Gastroesophageal sphincter (tissue), 4 donors: Measurements from ENCODE around the gene ZSCAN9. TPM values are rescaled to one million over a fixed set of nuclear protein-coding genes. Genes with fewer than 3 reads are reported as not detected.

Source experiments
- ATAC-seq: fragments of 150-250 bp; one replicate; pipeline ENCODE4 v1.9.1; 2016; ENCODE audit warnings: mild to moderate bottlenecking, moderate library complexity
- H3K27ac ChIP-seq, 4 donors: fragments of 200-600 bp; sonication (generic) in 3 of 4; 1 replicate in 3 of 4; 2 replicates in 1 of 4; pipeline ENCODE4 v1.5.1; 2016 to 2019
- H3K27me3 ChIP-seq: fragments of 200-600 bp; sonication (generic); one replicate; pipeline ENCODE4 v1.5.1; 2019
- H3K36me3 ChIP-seq, 2 donors: fragments of 200-600 bp; sonication (generic); one replicate each; pipeline ENCODE4 v1.5.1; 2019; ENCODE audit warnings: control low read depth in 1 of 2
- H3K4me1 ChIP-seq, 3 donors: fragments of 200-600 bp; sonication (generic); 1 replicate in 2 of 3; 2 replicates in 1 of 3; pipeline ENCODE4 v1.5.1; 2016 to 2019; ENCODE audit warnings: control low read depth in 2 of 3
- H3K4me3 ChIP-seq, 2 donors: fragments of 200-600 bp; sonication (generic); one replicate each; pipeline ENCODE4 v1.5.1; 2019; ENCODE audit warnings: mild to moderate bottlenecking in 1 of 2, moderate library complexity in 1 of 2
- H3K9me3 ChIP-seq, 3 donors: fragments of 200-600 bp; sonication (generic); one replicate each; pipeline ENCODE4 v1.5.1; 2017 to 2019; ENCODE audit warnings: control low read depth in 2 of 3
- EP300 ChIP-seq: sonication (generic); formaldehyde crosslinking; IDR thresholded peaks from one replicate; pipeline ENCODE4 v1.6.1; 2017; ENCODE audit warnings: antibody characterized with exemption, mild to moderate bottlenecking
- POLR2A ChIP-seq, 2 donors: fragments of 450-650 bp; IDR thresholded peaks; one replicate each; pipeline ENCODE4 v1.6.1; 2017; ENCODE audit warnings: antibody characterized with exemption in 2 of 2, mild to moderate bottlenecking in 2 of 2, moderate library complexity in 1 of 2
- POLR2AphosphoS5 ChIP-seq: sonication (generic); formaldehyde crosslinking; IDR thresholded peaks from one replicate; pipeline ENCODE4 v1.6.1; 2017; ENCODE audit warnings: antibody characterized with exemption
- WGBS, 2 donors: methylation state at CpG; one replicate each; pipeline ENCODE4 v1.1.5; 2018; ENCODE audit warnings: low coverage in 1 of 2; 5-methylcytosine and 5-hydroxymethylcytosine counted together
- total RNA-seq, 4 donors: library from RNA; depleted of rRNA; stranded (reverse); fragments of >200 nt; gene quantifications; one replicate each; pipeline ENCODE4 v1.1.0, GENCODE V29; 2016
- TF ChIP-seq, protein P1 (sequence below), 4 experiments: fragments of 200-600 bp in 2 of 4; fragments of 450-650 bp in 2 of 4; sonication (generic) in 1 of 4; IDR thresholded peaks; one replicate each; pipeline ENCODE4 v1.5.1; 2017 to 2019; ENCODE audit warnings: antibody characterized with exemption in 4 of 4, mild to moderate bottlenecking in 2 of 4, moderate library complexity in 2 of 4

ZSCAN9 gene
- total RNA-seq, 4 donors from 2014 or later, result 11.4 to 17.1 (median 12.9) TPM

DNA sequence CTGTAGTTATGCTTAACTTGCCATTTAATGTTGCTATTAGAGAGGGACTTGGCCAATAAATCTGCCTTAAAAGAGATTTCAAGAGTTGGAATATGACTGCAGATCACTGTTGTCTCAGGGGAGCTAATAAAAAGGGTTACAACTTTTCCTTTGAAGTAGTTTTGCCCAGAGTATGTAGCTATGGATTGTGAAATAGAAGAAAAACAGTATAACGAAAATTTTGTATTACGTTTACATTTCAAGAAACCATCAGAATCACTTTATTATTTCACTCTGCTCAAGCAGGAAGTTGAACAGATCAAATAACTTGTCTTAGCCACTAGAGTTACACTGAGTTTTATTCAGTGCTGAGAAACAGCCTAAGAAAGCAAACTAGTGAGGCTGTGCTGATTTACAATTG lies 38.8 kb downstream of the ZSCAN9 start:
- peaks cover 6 to 32% (median 7%) of the 10 kb centered on the region in 3 donors for H3K4me1 ChIP-seq
- H3K27ac ChIP-seq, result no peak overlapping the region
- H3K9me3 ChIP-seq, result peaks cover 0 to 23% (median 3%) of the 10 kb centered on the region in 3 donors
- H3K36me3 ChIP-seq, result no peaks in the 10 kb centered on the region
- TF ChIP-seq, protein P1, sequence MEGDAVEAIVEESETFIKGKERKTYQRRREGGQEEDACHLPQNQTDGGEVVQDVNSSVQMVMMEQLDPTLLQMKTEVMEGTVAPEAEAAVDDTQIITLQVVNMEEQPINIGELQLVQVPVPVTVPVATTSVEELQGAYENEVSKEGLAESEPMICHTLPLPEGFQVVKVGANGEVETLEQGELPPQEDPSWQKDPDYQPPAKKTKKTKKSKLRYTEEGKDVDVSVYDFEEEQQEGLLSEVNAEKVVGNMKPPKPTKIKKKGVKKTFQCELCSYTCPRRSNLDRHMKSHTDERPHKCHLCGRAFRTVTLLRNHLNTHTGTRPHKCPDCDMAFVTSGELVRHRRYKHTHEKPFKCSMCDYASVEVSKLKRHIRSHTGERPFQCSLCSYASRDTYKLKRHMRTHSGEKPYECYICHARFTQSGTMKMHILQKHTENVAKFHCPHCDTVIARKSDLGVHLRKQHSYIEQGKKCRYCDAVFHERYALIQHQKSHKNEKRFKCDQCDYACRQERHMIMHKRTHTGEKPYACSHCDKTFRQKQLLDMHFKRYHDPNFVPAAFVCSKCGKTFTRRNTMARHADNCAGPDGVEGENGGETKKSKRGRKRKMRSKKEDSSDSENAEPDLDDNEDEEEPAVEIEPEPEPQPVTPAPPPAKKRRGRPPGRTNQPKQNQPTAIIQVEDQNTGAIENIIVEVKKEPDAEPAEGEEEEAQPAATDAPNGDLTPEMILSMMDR (IDR thresholded peaks at IDR 0.05), result no peak
- TF ChIP-seq POLR2A (IDR thresholded peaks at IDR 0.05) (no peak), EP300 (no peak), POLR2AphosphoS5 (no peak)
- ATAC-seq, result no peak
- no peaks in the 10 kb centered on the region for H3K27me3 ChIP-seq
- WGBS, 2 donors, result 38 to 48% methylated on average over 2 of the region's 2 CpGs
- H3K4me3 ChIP-seq, result no peak overlapping the region

- no peak for ATAC-seq
- WGBS, 2 donors, result 57 to 66% methylated on average over 4 of the region's 4 CpGs
- no peaks in the 10 kb centered on the region for H3K36me3 ChIP-seq
- H3K27ac ChIP-seq, result no peak overlapping the region
- peaks cover 6 to 28% (median 7%) of the 10 kb centered on the region in 3 donors for H3K4me1 ChIP-seq
- TF ChIP-seq EP300, result no peak
- TF ChIP-seq, protein P1 (IDR thresholded peaks at IDR 0.05), result no peak
- TF ChIP-seq POLR2A (IDR thresholded peaks at IDR 0.05), result no peak
- no peak for TF ChIP-seq POLR2AphosphoS5
- H3K9me3 ChIP-seq, result peaks cover 0 to 15% (median 3%) of the 10 kb centered on the region in 3 donors
- no peak overlapping the region for H3K4me3 ChIP-seq
- H3K27me3 ChIP-seq, result no peaks in the 10 kb centered on the region
Measured at GRCh38 chr6:28264834-28265401, 39.8 kb downstream of the ZSCAN9 start.

DNA sequence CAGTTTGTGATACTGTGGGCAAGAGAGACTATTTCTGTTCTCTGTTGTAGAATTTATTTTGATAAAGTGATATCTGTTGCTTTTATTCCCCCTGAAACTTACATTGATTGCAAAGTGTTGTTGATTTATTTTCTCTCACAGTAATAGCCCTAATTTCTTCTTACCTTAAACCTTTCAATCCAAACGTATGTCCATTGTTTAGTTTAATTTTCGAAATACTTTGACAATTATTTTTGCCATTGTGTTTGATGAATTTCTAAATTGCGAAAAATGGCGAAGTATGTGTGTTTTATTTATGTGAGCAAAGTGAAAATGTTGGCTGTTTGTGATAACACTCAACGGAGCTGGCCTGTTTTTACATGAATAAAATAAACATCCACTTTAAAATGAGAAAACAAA lies 41.5 kb downstream of the ZSCAN9 start:
- ATAC-seq, result no peak
- H3K4me3 ChIP-seq, result peak overlapping the region; percentile 76 to 96
- TF ChIP-seq POLR2AphosphoS5 (no peak), POLR2A (IDR thresholded peaks at IDR 0.05) (no peak), EP300 (no peak)
- TF ChIP-seq, protein P1 (IDR thresholded peaks at IDR 0.05), result no peak
- H3K27me3 ChIP-seq, result no peaks in the 10 kb centered on the region
- no peaks in the 10 kb centered on the region for H3K9me3 ChIP-seq
- H3K36me3 ChIP-seq, result peaks cover 0 to under 1% of the 10 kb centered on the region in 2 donors
- peak overlapping the region; percentile 83 to 92 (median 88) for H3K27ac ChIP-seq
- H3K4me1 ChIP-seq, result peaks cover 6 to 28% (median 7%) of the 10 kb centered on the region in 3 donors
- WGBS, 2 donors, result 0 to 2% methylated on average over 2 to 5 of the region's 5 CpGs

GRCh38 chr6:28266962-28267694 lies 42.1 kb downstream of the ZSCAN9 start, which contains the start of gene ZSCAN26:
ZSCAN26 (plus strand) TSS chr6:28267143; CDS start chr6:28271920, 4,777 bp downstream.
- 0% methylated on average over 13 to 20 of the region's 32 CpGs for WGBS, 2 donors
- TF ChIP-seq POLR2AphosphoS5 (peak; percentile 70), POLR2A (IDR thresholded peaks at IDR 0.05) (peak; percentile 36 to 45)
- TF ChIP-seq, protein P1 (IDR thresholded peaks at IDR 0.05), result no peak
- Histone ChIP-seq H3K27me3 (no peaks in the 10 kb centered on the region), H3K4me1 (peaks cover 6 to 28% (median 7%) of the 10 kb centered on the region in 3 donors), H3K4me3 (peak within 1 kb of the TSS; percentile 76 to 96), H3K36me3 (peaks cover 0 to 6% of the 10 kb centered on the region in 2 donors), H3K9me3 (no peaks in the 10 kb centered on the region), H3K27ac (peak within 1 kb of the TSS; percentile 83 to 92 (median 88))
- peak; percentile 96 for ATAC-seq
